IMR-90 (cell line): ENCODE measurements around the gene UACA. TPM values are rescaled to one million over a fixed set of nuclear protein-coding genes. Genes with fewer than 3 reads are reported as not detected.

Experiments
- ATAC-seq: fragments of 200-7000 bp; cut with Tn5 transposase; 2 replicates; pipeline ENCODE4 v1.9.1; 2020; ENCODE audit warnings: low read depth, mild to moderate bottlenecking, moderate library complexity
- BruUV-seq: library from RNA; stranded (reverse); fragments of 400-500 nt; replicated peaks from 2 replicates; lab custom pipeline; 2021; lab: Mats Ljungman, UMichigan
- CTCF ChIA-PET: fragments of 300-600 bp; formaldehyde crosslinking; extraction: SDS; loops from one replicate; lab custom pipeline; 2021; ENCODE audit warnings: antibody characterized with exemption; lab: Yijun Ruan, JAX
- POLR2A ChIA-PET: fragments of 300-600 bp; sonication (Branson Sonifier 250); formaldehyde crosslinking; loops from one replicate; lab custom pipeline; 2022; ENCODE audit warnings: antibody characterized with exemption; ENCODE audit not compliant: unreplicated experiment; lab: Charles Lee
- DNase-seq: peaks from one replicate; pipeline ENCODE4 v3.0.0; 2013
- H2AFZ ChIP-seq: replicated peaks from 2 replicates; pipeline ENCODE3; 2013; ENCODE audit warnings: low read length, mild to moderate bottlenecking; ENCODE audit not compliant: poor library complexity
- H2AK5ac ChIP-seq: 2 replicates; pipeline ENCODE4 v1.6.1; 2013; ENCODE audit warnings: low read depth, low read length, inconsistent platforms
- H2AK9ac ChIP-seq: replicated peaks from 2 replicates; pipeline ENCODE3; 2013; ENCODE audit warnings: mild to moderate bottlenecking, low read depth, low read length, moderate library complexity; ENCODE audit not compliant: poor library complexity
- H2BK120ac ChIP-seq: 2 replicates; pipeline ENCODE4 v1.6.1; 2013; ENCODE audit warnings: low read depth, low read length, inconsistent platforms
- H2BK15ac ChIP-seq: 3 replicates; pipeline ENCODE4 v1.6.1; 2013; ENCODE audit warnings: low read depth, low read length, inconsistent platforms
- H2BK20ac ChIP-seq: 2 replicates; pipeline ENCODE4 v1.6.1; 2013; ENCODE audit warnings: low read depth, mild to moderate bottlenecking, inconsistent platforms, low read length, moderate library complexity
- H2BK5ac ChIP-seq: 2 replicates; pipeline ENCODE4 v1.6.1; 2013; ENCODE audit warnings: mild to moderate bottlenecking, low read depth, low read length, inconsistent platforms; ENCODE audit not compliant: poor library complexity, severe bottlenecking
- H3K14ac ChIP-seq: replicated peaks from 2 replicates; pipeline ENCODE4 v1.6.1; 2013; ENCODE audit warnings: low read depth, low read length, inconsistent platforms
- H3K18ac ChIP-seq: 2 replicates; pipeline ENCODE4 v1.6.1; 2013; ENCODE audit warnings: low read depth, low read length, control low read depth
- H3K23ac ChIP-seq: 2 replicates; pipeline ENCODE4 v1.6.1; 2013; ENCODE audit warnings: low read depth, low read length, inconsistent platforms
- H3K27ac ChIP-seq: 2 replicates; pipeline ENCODE4 v1.5.1; 2013; ENCODE audit warnings: mild to moderate bottlenecking, control low read depth, low read length; ENCODE audit not compliant: insufficient read depth
- H3K27me3 ChIP-seq: 2 replicates; pipeline ENCODE4 v1.6.1; 2013; ENCODE audit warnings: low read length; ENCODE audit not compliant: control insufficient read depth, insufficient read depth
- H3K36me3 ChIP-seq: 2 replicates; pipeline ENCODE4 v1.6.1; 2013; ENCODE audit warnings: low read length, mixed read lengths; ENCODE audit not compliant: control insufficient read depth, insufficient read depth
- H3K4ac ChIP-seq: 2 replicates; pipeline ENCODE4 v1.6.1; 2013; ENCODE audit warnings: low read depth, low read length, inconsistent platforms
- H3K4me1 ChIP-seq: 2 replicates; pipeline ENCODE4 v1.6.1; 2013; ENCODE audit warnings: low read length, mixed read lengths; ENCODE audit not compliant: control insufficient read depth, insufficient read depth
- H3K4me2 ChIP-seq: 2 replicates; pipeline ENCODE4 v1.6.1; 2013; ENCODE audit warnings: low read depth, mild to moderate bottlenecking, control low read depth, low read length, moderate library complexity
- H3K4me3 ChIP-seq: 2 replicates; pipeline ENCODE4 v1.5.1; 2013; ENCODE audit warnings: low read depth, mild to moderate bottlenecking, control low read depth, low read length, moderate library complexity; ENCODE audit not compliant: insufficient read depth
- H3K56ac ChIP-seq: 2 replicates; pipeline ENCODE4 v1.6.1; 2013; ENCODE audit warnings: low read length, inconsistent platforms; ENCODE audit not compliant: insufficient read depth; ENCODE audit errors: extremely low read depth
- H3K79me1 ChIP-seq, 2 experiments: 2 replicates each; pipeline ENCODE4 v1.6.1; 2013; ENCODE audit warnings: low read length in 2 of 2, inconsistent platforms in 1 of 2, low read depth in 1 of 2
- H3K9ac ChIP-seq: 2 replicates; pipeline ENCODE4 v1.6.1; 2013; ENCODE audit warnings: low read depth, low read length, control low read depth
- H3K9me1 ChIP-seq: 2 replicates; pipeline ENCODE4 v1.6.1; 2013; ENCODE audit warnings: low read length, inconsistent platforms; ENCODE audit not compliant: insufficient read depth
- H3K9me3 ChIP-seq: 2 replicates; pipeline ENCODE4 v1.6.1; 2013; ENCODE audit warnings: low read length; ENCODE audit not compliant: control insufficient read depth, insufficient read depth
- H4K20me1 ChIP-seq: 2 replicates; pipeline ENCODE4 v1.6.1; 2013; ENCODE audit warnings: low read length, inconsistent platforms; ENCODE audit not compliant: insufficient read depth
- H4K5ac ChIP-seq: 2 replicates; pipeline ENCODE4 v1.6.1; 2013; ENCODE audit warnings: mild to moderate bottlenecking, low read depth, low read length, control low read depth
- H4K8ac ChIP-seq, 2 experiments: 2 replicates each; pipeline ENCODE4 v1.6.1; 2013; ENCODE audit warnings: low read depth in 2 of 2, low read length in 2 of 2, control low read depth in 1 of 2, inconsistent platforms in 1 of 2
- H4K91ac ChIP-seq: 2 replicates; pipeline ENCODE4 v1.6.1; 2013; ENCODE audit warnings: low read depth, low read length, inconsistent platforms; ENCODE audit not compliant: insufficient read depth
- BHLHE40 ChIP-seq: fragments of 150-350 bp; IDR thresholded peaks from 2 replicates; pipeline ENCODE4 v1.6.1; 2016; ENCODE audit warnings: mild to moderate bottlenecking, low read depth, low read length
- CTCF ChIP-seq: conservative IDR thresholded peaks from 2 replicates; pipeline ENCODE4 v1.5.1; 2012; ENCODE audit warnings: mild to moderate bottlenecking, low read depth, low read length, improper control_type of control experiment
- ELK1 ChIP-seq: fragments of 150-350 bp; IDR thresholded peaks from 2 replicates; pipeline ENCODE4 v1.6.1; 2016; ENCODE audit warnings: low read depth, mild to moderate bottlenecking, low read length, moderate library complexity, borderline replicate concordance
- FOS ChIP-seq: fragments of 150-350 bp; IDR thresholded peaks from 2 replicates; pipeline ENCODE4 v1.6.1; 2016; ENCODE audit warnings: low read depth, low read length
- MAFK ChIP-seq: IDR thresholded peaks from 2 replicates; pipeline ENCODE4 v1.6.1; 2012; ENCODE audit warnings: low read depth, low read length, improper control_type of control experiment
- MAZ ChIP-seq: IDR thresholded peaks from 2 replicates; pipeline ENCODE4 v1.6.1; 2012; ENCODE audit warnings: low read depth, mild to moderate bottlenecking, low read length, improper control_type of control experiment, moderate library complexity, borderline replicate concordance
- MXI1 ChIP-seq: IDR thresholded peaks from 2 replicates; pipeline ENCODE4 v1.6.1; 2012; ENCODE audit warnings: low read depth, mild to moderate bottlenecking, low read length, moderate library complexity, borderline replicate concordance
- RCOR1 ChIP-seq: IDR thresholded peaks from 2 replicates; pipeline ENCODE4 v1.6.1; 2012; ENCODE audit warnings: mild to moderate bottlenecking, low read length, improper control_type of control experiment; ENCODE audit not compliant: insufficient replicate concordance
- USF2 ChIP-seq: fragments of 150-350 bp; IDR thresholded peaks from 2 replicates; pipeline ENCODE4 v1.6.1; 2017; ENCODE audit warnings: mild to moderate bottlenecking, antibody characterized with exemption, low read length, low read depth
- WGBS, 2 experiments: methylation state at CpG; one replicate each; pipeline versions ENCODE4 v1.1.5 to v1.1.7; 2013; ENCODE audit warnings: missing lambda C conversion rate in 2 of 2; ENCODE audit not compliant: insufficient read length in 1 of 2; ENCODE audit errors: extremely low coverage in 2 of 2; 5-methylcytosine and 5-hydroxymethylcytosine counted together
- dilution Hi-C: fragments of 300-500 bp; cut with HindIII; formaldehyde crosslinking; loops from one replicate; pipeline ENCODE4 v1.14.3; 2018; ENCODE audit warnings: low sequenced_read_pairs; ENCODE audit not compliant: unreplicated experiment
- in situ Hi-C: fragments of 300-500 bp; cut with MboI; formaldehyde crosslinking; loops from 3 replicates; pipeline ENCODE4 v1.14.3; 2019; ENCODE audit warnings: low sequenced_read_pairs, inconsistent platforms, mixed read lengths
- intact Hi-C: fragments of 100-400 bp; cut with micrococcal nuclease; formaldehyde crosslinking; loops from 2 replicates; pipeline ENCODE4 v1.10.0; 2022
- polyA plus RNA-seq, 3 experiments: library from polyadenylated mRNA; depleted of rRNA; stranded (reverse); fragments of >200 nt; gene quantifications; 2 replicates each; pipeline ENCODE4 v1.2.3, GENCODE V29; 2012; ENCODE audit warnings: low replicate concordance in 1 of 3
- total RNA-seq: library from RNA; depleted of rRNA; stranded (reverse); fragments of >200 nt; gene quantifications from 2 replicates; pipeline ENCODE4 v1.2.3, GENCODE V29; 2012

The UACA gene
- total and polyA plus RNA-seq, 2 of the 4 experiments (the other 2 are of a cell fraction), result 156 to 507 TPM

- ChIA-PET CTCF (interaction anchor here (0.6 to 1.6 kb wide), 13 partner anchors 11 to 1260 kb away, joined by 3 to 7 read pairs (median 4); no protein-coding TSS in a partner anchor), POLR2A (no interaction called here)
- dilution Hi-C loops, result no loop called here
- Histone ChIP-seq H3K4ac (no peak overlapping the region), H2BK120ac (no peak overlapping the region), H2BK20ac (no peak overlapping the region), H2AK9ac (no peak overlapping the region), H3K4me2 (no peak overlapping the region), H3K9me3 (no peaks in the 10 kb centered on the region), H4K91ac (no peak overlapping the region), H3K27ac (no peak overlapping the region), H3K36me3 (peaks cover 3% of the 10 kb centered on the region), H4K20me1 (peaks cover 39% of the 10 kb centered on the region), H3K79me1 (peaks cover 26 to 57% of the 10 kb centered on the region in 2 experiments), H3K9ac (no peak overlapping the region), H2BK15ac (no peak overlapping the region), H4K8ac (no peak overlapping the region), H3K18ac (no peak overlapping the region), H3K14ac (no peak overlapping the region), H2AFZ (no peak overlapping the region), H4K5ac (no peak overlapping the region), H3K4me3 (no peak overlapping the region), H3K23ac (no peak overlapping the region), H3K56ac (no peak overlapping the region), H2AK5ac (no peak overlapping the region), H2BK5ac (no peak overlapping the region), H3K4me1 (peaks cover 8% of the 10 kb centered on the region), H3K27me3 (no peaks in the 10 kb centered on the region), H3K9me1 (peaks cover 9% of the 10 kb centered on the region)
- intact Hi-C loops, result no loop called here
- no TSS peak for BruUV-seq
- ATAC-seq (no peak), DNase-seq (no peak)
- in situ Hi-C loops, result no loop called here
- TF ChIP-seq FOS, result no peak
- TF ChIP-seq CTCF, result no peak
- TF ChIP-seq USF2, result no peak
- no peak for TF ChIP-seq MAFK
- TF ChIP-seq MAZ, result no peak
- TF ChIP-seq RCOR1, result no peak
- no peak for TF ChIP-seq BHLHE40
- TF ChIP-seq MXI1, result no peak
- no peak for TF ChIP-seq ELK1
- WGBS, 2 experiments, result no CpG with 5 or more reads among the region's 5 CpGs
Measured at GRCh38 chr15:70723122-70723422, 40.3 kb downstream of the UACA start.
